GM19193 (cell line): ENCODE results near the gene SOCS2.

Source experiments
- POLR2A ChIP-seq: IDR thresholded peaks from 4 replicates; pipeline ENCODE4 v1.6.1; 2011; ENCODE audit not compliant: insufficient read depth, insufficient read length; ENCODE audit errors: extremely low read depth

SOCS2 gene

DNA sequence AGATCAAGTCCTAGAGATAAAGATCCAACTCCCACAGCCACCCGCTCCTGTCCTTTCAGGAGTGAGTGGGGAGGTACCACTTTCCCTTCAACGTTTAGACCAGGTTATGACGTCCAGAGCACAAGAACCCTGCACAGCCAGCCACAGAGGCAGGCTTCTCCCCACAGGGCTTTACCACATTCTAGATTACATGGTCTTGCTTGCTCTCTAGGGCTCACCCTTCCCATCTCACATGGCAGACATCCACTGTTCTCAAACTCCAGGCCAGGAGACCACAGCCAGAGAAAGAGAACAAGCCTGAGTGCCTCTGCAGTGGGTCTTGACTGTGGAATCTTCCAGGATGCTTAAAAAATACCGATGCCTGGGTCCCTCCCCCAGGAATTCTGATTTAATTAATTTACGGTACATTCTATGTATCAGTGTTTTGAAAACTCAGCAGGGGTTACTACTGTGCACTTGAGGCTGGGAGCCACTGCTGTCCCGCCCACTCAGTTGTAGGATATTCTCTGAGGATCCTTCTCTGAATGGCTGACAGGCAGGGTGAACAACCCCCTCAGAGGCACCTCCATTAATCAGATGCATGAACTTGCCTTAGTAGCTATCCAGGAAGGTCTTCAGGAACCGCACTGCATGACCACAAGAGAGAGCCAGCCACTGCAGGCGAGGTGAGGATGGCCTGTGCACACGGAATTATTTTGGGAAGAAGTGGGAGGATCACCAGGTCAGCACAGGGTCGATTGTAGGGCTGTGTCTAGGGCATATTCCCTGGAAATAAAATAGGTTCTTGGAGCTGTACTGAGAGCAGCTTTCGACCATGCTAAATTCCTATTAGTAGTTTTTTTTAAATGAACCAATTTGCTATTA, 21.5 kb upstream of the SOCS2 start:
- no peak for TF ChIP-seq POLR2A

DNA sequence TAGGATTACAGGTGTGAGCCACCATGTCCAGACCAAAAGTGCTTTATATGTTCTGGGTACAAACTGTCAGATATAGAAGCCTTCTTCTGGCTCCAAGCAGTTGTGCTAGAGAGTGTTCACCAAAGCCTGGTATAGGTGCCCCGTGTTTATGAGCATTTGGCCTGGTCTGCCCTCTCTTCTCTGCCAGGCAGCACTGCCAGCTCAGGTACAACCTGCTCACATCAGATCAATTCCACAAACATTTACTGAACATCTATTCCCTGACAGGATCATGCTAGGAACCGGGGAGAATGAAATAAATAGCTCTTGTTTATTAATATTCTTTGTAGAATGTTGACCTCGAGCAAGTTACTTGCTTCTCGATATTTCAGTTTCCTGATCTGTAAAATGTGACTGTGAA, 20.0 kb upstream of the SOCS2 start:
- no peak for TF ChIP-seq POLR2A

DNA sequence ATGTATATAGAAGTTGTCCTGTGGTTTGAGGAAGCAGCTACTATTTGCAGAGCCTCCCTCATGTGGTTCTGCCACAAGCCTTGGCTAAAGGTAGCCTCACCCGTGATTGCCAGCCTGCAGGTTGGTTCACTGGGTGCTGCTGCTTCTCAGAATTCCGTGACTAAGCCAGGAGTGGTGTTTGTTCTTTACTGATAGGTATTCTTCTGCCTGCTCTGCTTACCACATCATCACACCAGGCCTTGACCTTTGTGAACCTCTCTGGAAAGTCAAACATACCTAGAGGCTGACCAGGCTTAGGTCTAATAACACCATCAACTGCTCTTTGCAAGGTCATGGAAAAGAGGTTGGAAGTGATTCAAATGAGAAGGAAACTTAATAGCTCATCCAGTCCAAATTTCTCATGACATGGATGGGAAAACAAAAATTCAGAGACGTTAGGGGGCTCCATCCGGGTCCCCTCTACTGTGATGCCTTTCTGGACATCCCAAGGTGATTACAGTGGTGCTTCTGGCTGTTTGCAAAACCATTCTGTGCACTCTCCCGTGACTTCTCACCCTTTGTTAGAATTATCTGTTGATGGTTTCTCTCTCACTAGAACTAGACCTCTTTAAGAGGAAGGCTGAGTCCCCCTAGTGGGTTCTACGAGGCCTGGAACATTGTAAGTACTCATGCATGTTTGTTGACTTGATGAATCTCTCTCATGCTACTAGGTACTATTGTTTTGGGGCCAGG, 8.5 kb upstream of the SOCS2 start:
- no peak for TF ChIP-seq POLR2A

DNA sequence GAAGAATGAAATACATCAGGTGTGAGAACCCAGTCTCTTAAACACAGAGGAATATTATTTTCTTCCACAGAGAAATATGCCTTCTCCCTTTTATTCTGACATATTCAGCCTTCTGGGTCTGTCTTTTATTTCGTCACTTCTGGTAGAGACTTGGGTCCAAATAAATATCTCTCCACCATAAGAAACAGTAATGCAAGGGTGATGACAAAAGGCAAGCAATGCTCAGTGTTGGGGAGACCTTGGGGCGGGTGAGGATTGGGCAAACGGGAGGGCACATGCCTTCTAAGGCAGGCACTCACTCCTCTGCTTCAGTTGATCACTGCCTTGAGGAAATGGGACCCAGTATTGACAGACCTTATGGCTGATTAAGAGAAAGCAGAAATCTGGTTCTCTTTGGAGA, 6.7 kb upstream of the SOCS2 start:
- TF ChIP-seq POLR2A, result no peak

DNA sequence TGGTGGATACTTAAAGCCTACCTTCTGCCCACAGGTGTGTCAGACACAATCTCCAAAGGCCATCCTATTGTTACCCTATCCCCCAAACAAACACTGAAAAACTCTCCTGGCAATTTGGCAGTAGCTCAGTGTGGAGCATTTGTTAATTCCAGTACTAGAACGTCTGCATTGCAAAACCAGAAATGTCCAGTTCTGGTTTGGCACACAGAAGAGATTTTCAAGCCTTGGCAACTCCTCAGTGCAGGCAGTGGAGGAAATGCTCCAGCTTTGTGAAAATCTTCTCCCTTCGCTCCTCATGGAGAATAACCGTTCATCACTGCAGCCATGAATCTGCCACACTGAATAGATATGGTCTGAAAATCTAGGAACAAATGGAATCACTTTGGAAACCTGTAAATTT, 5.3 kb upstream of the SOCS2 start:
- TF ChIP-seq POLR2A, result no peak

DNA sequence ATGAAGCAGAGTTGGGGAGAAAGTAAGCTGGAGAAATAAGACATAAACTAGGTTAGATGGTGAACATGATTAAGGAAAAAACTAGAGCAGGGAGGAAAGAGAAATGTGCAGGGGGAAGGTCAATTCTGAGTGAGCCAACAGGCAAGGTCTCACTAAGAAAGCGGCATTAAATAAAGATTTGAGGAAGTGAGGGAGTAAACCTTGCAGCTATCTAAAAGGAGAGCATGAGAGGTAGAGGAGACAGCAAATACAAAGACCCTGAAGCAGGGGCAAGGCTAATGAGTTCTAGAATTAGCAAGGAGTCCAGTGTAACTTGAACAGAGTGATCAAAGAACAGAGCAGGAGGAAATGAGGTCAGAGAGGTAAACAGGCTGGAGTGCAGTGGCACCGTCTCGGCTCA, 4.4 kb upstream of the SOCS2 start:
- TF ChIP-seq POLR2A, result no peak

DNA sequence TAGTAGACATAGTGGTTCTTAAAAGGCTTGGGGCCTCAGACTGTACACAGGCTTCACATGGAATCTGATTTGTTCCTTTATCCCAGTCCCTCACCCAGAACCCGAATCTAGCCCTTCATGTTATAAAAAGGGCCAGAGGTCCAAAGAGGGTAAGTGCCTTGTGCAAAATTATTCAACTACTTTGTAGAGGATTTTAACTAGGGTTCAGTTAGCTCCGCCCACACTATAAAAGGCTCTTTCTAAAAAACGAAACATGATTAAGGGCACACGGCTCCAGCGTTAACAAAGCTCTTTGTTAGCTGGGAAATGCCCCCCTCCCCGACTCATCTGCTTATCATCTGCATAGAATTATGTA, 3.2 kb upstream of the SOCS2 start:
- TF ChIP-seq POLR2A, result no peak

DNA sequence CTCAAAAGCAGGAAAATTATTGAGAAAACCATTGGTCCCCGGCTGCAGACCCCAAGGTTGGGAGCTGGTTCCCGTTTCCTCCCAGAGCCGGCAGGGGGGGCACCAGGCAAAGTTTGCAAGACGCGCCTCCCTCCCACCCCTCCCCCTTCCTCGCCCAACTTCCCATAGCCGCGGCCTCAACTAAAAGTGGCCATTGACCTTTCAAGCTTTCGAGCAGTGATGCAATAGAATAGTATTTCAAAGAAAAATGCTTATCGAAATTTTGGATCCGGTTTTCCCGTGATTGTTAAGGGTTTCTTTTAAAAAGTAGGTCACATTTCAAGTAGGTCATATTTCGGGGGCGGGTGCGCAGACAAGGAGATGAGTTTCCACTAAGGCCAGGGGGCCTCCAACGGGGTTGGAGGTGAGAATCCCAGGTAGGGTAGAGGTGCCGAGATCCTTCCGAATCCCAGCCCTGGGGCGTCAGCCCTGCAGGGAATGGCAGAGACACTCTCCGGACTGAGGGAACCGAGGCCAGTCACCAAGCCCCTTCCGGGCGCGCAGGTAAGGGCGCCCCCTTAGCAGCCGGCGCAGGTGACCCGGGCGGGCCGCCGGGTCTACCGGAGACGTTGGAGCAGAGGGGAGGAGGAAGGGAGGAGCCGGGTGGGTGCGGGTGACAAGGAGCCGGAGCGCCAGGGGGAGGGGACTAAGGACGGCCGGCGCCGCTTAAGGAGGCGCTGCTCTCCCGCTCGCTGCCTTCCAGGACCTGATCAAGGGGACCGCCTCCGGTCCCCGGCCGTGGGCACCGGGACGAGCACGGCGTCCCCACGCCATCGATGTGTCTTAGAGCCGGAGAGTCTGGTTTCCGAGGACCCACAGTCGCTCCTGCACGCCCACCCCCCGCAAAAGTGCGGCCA, 2.6 kb upstream of the SOCS2 start:
- peak; percentile 34 for TF ChIP-seq POLR2A

DNA sequence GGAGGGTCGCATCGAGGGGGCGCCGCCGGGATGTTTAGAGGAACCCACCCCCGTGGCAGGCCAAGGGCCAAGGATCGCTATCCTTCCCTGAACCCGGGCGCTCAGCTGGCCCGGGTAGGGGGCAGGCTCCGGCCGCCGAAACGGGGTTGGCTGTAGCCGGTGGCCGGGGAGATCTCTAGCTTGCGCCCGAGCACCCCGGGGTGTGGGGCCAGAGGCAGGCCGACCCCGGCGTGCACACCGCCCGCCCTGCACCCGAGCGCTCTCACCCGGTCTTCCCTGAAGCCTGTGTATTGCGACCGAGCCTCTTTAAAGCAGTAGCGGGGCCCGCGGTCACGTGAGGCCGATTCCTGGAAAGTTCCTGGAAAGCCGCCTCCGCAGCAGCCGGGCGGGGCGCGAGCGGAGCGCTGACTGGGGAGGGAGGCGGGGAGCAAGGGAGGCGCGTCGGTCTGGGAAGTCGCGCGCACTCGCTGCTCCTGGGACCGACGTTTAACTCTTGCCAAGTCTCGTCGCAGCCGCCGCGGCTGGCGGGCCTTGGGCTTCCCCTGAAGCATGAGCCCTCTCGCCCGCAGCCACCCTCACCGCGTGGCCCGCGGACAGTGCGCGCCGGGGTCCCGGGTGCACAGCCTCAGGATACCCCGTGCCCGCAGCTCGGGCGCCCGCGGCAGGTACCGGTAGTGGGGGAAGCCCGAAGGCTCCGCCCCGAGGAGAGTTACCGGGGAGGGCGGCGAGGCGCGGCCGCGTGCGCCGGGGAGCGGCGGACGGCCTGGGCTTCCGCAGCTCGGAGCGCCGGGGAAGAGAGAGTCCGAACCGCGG, 1.7 kb upstream of the SOCS2 start:
- peak; percentile 16 for TF ChIP-seq POLR2A

DNA sequence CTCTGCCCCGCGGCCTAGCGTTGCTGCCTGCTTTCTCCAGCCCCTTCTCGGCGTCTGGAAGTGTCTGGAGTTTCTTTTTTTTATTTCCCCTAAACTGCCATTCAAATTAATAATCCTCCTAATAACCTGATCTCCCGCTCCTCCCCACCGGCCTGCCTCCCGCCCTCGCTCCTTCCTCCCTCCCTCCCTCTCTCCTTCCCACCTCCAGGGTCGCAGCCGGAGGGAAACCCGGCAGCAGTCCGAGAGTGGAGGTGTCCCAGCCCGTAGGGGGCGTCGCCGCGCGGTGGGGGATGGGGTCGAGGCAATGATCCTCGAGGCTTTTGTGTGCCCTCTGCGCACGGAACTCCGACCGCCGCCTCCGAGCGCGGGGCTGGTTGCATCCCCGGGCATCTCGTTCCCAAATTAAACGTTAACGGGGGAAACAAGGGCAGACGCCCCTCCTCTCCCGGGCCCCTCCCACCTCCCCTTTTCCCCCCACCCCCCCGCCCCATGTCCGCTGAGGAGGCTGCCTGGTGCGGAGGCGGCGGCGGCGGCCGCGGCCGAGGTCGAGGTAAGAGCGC, 1.0 kb upstream of the SOCS2 start:
- peak; percentile 3 for TF ChIP-seq POLR2A

DNA sequence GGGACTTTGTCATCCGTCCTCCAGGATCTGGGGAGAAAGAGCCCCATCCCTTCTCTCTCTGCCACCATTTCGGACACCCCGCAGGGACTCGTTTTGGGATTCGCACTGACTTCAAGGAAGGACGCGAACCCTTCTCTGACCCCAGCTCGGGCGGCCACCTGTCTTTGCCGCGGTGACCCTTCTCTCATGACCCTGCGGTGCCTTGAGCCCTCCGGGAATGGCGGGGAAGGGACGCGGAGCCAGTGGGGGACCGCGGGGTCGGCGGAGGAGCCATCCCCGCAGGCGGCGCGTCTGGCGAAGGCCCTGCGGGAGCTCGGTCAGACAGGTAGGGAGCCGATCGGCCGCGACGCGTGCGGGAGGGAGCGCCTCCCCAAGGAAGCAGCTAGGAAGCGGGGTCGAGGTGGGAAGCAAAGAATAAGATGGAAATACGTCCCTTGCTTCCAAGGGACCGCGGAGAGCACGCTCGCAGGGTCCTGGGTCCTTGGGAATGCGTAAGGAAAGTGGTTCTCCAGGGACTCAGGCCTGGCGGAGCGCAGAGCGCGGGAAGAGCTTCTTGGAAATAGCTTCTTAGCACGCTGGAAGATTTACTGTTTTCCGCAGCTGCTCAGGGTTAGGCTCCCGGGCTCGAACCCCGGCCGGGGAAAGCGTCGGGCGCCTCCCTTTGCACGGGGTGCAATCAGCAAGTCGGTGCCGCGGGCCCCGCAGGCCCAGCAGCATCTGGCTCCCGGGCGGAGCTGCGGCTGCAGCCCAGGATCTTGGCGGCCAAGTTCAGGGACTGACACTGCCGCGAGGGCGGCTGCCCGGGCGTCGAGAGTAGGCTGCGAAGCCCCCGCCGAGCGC, 457 bp downstream of the SOCS2 start:
- no peak for TF ChIP-seq POLR2A

DNA sequence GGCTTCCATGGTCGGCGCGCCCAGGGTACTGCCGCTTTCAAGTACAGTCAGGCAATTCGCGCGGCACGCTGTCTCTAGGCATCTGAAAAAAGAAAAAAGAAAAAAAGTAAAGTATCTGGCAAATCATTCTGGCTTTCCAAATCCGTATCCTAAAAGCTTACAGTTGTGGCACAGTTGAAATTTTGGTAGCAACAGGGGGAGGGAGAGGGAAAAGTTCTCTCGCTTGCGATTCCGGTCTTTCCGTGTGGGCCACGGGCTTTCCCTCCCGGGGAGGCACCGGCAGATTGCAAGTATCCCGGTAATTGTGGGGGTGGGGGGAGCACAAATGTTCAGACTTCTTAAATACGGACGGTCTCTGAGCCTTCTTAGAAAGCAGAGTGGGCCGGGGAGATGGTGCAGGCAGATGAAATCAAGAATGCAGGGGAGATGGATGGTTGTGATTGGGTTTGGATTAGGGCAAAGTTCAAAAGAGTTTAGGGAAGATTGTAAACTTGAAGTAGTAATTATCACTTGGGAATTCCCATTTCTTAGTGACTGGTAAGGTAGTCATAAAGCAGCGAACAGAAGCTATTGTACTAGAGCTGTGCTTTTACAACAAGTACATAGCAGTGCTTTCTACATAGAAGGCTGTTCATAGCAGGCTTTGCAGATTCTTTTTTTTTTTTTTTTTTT, 1.2 kb downstream of the SOCS2 start:
- TF ChIP-seq POLR2A, result no peak

DNA sequence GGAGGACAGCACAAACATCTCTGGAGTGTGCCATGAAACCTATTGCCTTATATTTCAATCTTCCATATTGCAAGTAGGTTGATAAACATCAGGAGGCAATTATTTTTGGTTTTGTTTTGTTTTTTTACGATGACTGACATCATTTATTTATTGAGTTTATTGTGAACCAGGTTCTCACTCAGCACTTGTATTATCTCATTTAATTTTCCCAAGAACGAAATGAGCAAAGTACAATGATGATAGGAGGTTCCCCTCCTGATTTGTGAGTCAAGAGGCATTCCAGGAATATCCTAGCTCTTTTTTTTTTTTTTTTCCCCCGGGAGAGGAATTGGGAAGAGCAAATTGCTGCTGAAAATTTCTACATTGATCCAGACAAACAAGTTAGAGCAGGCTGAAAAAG, 4.7 kb downstream of the SOCS2 start:
- no peak for TF ChIP-seq POLR2A
